Frontal cortex (tissue), 4 donors: ENCODE measurements around the gene CLIC1. TPM values are rescaled to one million over a fixed set of nuclear protein-coding genes. Genes with fewer than 3 reads are reported as not detected.
"Not testable (repeated sequence)": the region's sequence is repeated elsewhere in the genome, so short reads cannot be mapped to it uniquely, and the experiment has no call there.

ENCODE experiments used
- DNase-seq, 2 donors: peaks; one replicate each; pipeline ENCODE4 v3.0.0; 2012; ENCODE audit warnings: low spot score in 2 of 2
- FAIRE-seq: peaks from 2 replicates; lab custom pipeline; 2012; peaks lifted over from hg19 to GRCh38; lab: Jason Lieb, UNC
- total RNA-seq: library from RNA; depleted of rRNA; stranded (reverse); fragments of >200 nt; gene quantifications from one replicate; pipeline ENCODE4 v1.2.3, GENCODE V29; 2014
- donor health status: control.
- donor health status: control.
- donor health status: control.

CLIC1 gene
- total RNA-seq, 1 donor from 2014 or later: 26.1 TPM

DNA sequence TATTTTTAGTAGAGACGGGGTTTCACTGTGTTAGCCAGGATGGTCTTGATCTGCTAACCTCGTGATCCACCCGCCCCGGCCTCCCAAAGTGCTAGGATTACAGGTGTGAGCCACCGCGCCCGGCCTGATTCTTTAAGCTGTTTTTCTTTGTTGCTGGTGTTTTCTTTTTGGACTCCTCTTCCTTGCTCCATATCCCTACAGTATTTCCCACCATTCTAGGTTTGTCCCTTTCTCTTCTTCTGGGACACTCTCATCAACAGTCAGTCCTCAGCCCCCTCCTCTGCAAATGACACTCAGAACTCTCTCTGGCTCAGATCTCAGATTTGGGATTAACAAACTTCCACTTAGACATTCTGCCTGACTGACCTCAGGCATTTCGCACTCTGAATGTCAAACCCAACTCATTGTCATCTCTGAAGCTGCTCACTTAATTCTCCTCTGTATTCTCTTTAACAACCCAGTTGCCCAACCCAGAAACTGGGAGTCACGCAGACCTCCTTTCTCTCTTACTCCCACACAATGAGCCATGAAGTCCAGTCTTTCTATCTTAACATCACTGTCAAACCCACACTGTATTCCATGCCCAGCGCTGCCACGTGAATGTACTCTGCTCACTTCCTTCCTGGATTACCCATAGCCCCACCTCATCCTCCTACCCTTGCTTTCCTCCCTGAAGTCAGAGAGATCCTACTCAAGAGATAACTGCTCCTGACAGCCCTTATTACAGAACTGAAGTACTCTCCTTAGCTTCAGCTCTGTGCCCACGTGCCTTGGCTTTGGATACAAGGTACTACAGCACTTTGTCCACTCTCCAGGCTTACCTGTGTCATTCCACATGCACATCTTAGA lies 10.6 kb downstream of the CLIC1 start:
- DNase-seq (no peak), FAIRE-seq (no peak)

GRCh38 chr6:31723980-31724691 lies 12.2 kb downstream of the CLIC1 start:
- no peak for FAIRE-seq
- no peak for DNase-seq

DNA sequence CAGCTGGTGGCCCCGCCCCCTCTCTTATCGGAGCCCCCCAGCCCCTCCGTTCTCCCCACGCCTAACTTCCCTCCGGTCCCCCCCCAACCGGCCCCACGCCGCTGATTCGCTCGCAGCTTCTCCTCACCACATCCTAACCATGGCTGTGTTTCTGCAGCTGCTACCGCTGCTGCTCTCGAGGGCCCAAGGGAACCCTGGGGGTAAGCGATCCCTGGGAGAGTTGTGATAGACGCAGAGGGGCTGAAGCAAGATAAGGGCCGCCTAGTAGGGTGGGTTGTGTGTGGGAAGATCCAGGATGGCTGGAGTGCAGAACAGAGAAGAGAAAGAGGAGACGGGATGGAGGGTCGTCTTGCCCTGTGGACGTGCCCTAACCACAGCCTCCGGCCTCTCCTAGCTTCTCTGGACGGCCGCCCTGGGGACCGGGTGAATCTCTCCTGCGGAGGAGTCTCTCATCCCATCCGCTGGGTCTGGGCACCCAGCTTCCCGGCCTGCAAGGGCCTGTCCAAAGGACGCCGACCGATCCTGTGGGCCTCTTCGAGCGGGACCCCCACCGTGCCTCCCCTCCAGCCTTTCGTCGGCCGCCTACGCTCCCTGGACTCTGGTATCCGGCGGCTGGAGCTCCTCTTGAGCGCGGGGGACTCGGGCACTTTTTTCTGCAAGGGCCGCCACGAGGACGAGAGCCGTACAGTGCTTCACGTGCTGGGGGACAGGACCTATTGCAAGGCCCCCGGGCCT lies 12.9 kb downstream of the CLIC1 start, which contains the start of gene MPIG6B:
MPIG6B (plus strand) TSS at position 129 of the 735 bp plus-strand sequence; CDS start at position 140, 11 bp downstream.
- FAIRE-seq: no peak

DNA sequence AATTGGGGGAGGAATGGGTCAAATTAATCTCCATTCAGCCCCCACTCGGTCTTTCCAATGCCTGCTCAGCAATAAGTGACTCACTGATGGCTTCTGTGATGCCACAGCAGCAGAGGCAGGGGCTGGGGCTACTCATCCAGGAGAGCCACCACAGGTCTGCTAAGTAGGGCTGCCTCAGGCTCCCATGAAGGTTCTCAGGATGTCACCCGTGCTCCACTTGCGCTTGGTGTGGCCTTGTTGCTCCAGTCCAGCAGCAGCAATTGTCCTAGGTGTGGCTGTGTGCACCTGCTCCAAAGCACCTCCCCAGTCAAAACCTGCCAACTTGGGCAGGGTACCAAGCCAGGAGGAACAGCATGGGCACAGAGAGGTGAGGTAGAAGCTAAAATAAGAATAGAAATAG lies 14.2 kb downstream of the CLIC1 start:
- no peak for FAIRE-seq
- no peak for DNase-seq

More for the DNA sequence above, 12.9 kb downstream of the CLIC1 start, which contains the start of gene MPIG6B:
- no peak for DNase-seq

- no peak for FAIRE-seq
- DNase-seq: no peak
Observed at GRCh38 chr6:31721351-31722020, 14.8 kb downstream of the CLIC1 start, which contains the start of gene LY6G6C. Gene LY6G6C, minus strand, starts transcription at chr6:31721746. Its CDS starts 67 bp downstream, at chr6:31721679.

DNA sequence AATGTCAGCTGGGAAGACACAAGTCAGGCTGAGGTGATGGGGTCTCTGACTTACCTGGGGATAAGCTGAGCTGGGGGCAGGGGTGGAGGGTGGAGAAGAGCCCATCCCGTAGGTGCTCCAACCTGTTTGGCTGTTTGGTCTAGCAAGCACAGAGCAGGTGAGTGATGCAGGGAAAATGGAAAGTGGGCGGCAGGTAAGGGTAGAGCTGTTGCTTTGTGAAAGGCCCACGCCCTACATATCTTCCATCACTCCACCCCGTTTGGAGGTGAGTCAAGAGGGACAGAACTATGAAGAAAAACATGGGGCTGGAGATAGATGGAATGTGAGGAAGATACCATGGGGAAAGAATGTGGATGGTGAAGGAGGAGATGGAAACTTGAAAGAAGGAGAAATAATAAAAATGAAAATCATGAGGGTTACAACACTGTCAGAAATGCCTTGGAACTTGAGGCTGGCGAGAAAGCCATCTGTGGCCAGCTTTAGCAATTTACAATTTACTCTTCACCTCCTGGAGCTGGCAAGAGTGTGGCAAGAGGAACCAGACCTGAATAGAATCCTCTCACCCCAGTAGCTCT lies 16.0 kb downstream of the CLIC1 start:
- FAIRE-seq: no peak

GRCh38 chr6:31719001-31719400 lies 17.3 kb downstream of the CLIC1 start:
- no peak for FAIRE-seq
- no peak for DNase-seq

More for the DNA sequence above, 16.0 kb downstream of the CLIC1 start:
- no peak for DNase-seq

DNA sequence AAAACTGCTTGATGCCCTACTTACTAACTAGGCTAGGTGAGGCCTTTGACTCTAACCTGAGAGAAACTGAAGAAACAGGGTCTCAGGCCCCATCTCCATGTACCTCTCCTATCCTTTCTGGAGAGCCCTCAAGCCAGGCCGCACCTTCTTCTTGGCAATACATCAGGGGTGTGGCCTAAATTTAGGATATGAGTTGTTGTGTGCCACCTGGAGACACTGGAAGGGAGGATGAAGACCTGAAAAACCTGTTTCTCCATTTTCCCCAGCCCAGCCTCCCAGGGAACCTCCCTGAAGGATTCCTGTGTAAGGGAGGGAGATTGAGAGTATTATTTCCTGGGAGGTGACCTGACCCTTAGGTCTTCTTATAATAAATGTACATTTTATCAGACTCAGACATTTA lies 18.1 kb downstream of the CLIC1 start:
- FAIRE-seq: no peak
- DNase-seq: no peak

DNA sequence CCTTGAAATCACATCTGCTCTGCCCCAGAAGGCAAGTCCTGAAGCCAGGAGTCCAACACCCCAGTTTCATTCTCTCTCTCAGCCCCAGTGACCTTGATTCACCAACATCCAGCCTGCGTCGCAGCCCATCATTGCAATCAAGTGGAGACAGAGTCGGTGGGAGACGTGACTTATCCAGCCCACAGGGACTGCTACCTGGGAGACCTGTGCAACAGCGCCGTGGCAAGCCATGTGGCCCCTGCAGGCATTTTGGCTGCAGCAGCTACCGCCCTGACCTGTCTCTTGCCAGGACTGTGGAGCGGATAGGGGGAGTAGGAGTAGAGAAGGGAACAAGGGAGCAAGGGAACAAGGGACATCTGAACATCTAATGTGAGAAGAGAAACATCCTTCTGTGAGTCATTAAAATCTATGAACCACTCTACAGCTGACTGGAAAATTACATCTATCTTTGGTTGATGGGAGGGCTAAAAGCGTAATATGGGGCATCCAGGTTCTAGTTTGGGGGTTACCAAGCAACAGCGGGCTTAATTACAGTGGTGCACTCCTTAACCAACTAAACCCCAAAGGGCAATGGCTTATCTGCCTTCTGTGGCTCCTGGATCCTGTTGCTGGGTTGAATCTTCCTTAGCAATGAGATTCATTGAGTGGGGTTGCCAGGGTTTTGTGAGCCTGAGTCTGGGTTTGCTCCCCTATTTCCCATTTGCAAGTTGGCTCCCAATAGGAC lies 18.7 kb downstream of the CLIC1 start:
- no peak for FAIRE-seq

DNA sequence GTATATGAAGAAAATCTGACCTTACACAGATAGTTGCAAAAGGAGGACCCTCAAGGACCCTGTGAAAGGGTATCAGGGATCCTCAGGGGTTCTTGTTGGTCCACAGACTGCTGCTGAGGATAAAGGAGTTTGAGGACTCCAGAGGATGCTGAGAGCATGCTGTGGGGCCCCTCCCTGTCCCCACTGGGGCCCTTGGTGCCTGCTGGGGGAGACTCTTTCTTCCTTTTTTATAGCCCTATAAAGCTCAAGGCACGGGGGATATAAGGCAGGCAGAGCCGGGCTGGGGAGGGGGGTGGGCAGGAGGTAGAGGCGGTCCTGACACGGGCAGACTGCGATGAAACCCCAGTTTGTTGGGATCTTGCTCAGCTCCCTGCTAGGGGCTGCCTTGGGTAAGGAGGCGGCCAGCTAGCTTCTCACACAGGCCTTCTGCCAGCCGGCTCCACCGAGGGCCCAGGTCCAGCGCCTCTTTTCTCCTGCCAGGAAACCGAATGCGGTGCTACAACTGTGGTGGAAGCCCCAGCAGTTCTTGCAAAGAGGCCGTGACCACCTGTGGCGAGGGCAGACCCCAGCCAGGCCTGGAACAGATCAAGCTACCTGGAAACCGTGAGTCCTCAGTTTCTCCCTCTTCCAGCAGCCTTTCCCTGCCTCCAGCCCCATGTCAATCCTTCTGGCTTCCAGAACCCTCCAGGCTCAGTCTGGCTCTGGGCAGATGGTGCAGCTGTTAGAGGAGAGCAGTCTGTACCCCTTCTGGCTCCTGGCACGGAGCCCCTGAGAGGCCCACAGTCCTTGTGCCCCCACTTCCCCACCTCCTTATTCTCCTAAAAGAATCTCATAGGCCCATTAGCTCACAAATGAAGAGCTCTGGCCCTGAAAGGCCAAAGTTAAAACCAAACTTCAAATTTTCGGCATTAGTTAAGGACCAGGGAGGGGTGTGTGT lies 21.0 kb downstream of the CLIC1 start, which contains the start of gene LY6G6D:
LY6G6D (plus strand) TSS at position 327 of the 937 bp plus-strand sequence; CDS start at position 335, 8 bp downstream.
- FAIRE-seq: no peak
- no peak for DNase-seq

More for the DNA sequence above, 18.7 kb downstream of the CLIC1 start:
- no peak for DNase-seq

- DNase-seq (no peak), FAIRE-seq (no peak)
Observed at GRCh38 chr6:31713991-31714684, 22.2 kb downstream of the CLIC1 start.

DNA sequence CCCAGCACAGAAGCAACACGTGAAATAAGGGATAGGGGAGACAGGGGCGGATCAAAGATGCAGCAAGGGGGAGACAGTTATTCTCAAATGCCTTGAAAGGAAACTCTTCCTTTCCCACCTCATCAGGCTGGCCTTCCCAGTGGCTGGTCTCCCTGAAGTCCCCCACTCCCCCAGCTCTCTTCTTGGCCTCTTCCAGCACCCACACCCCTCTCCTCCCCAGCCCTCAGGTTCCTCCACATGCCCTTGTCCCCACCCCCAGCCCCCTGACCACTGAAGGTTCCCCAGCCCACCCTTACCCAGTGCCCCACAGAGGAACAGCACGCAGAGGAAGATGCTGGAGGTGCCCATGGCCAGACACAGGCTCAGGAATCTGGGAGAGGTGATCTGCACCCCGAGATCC lies 22.9 kb downstream of the CLIC1 start:
- no peak for DNase-seq
- FAIRE-seq: no peak

DNA sequence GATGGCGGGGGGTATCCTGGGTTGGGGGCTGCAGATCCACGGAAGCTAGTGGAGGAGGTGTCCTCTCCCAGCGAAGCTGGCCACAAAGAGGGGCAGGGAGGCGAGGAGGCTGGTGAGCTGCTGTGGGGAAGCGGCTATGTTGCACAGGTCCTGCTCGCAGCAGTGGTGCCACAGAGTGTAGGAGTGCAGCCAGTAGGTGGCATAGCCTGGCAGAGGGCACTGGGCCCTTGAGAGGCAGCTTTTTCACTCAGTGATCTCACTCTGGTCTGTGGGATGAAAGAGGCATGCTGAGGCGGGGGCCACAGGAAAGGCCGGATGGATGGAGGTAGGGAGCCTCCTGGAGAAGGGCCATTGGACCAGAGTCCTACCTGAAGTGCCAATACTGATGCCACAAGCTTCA lies 24.0 kb downstream of the CLIC1 start:
- FAIRE-seq (no peak), DNase-seq (no peak)

DNA sequence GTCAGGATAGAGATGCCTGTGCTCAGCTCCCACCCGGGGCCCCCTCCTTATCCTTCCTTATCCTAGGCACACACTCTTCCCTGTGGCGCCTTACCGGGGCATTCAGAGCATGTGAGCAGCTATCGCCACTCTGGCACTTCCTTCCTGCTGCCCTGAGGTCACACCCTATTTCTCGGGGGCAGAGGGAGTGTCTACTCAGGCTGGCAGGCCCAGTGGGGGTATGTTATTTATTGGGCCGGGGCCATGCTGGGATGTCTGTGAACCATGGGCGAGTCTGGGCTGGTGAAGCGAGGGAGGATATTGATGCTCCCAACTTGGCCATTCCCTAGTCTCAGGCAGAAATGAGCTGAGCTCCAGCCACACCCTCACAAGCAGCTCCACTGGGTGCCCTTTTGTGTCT lies 25.1 kb downstream of the CLIC1 start:
- no peak for FAIRE-seq
- no peak for DNase-seq

- DNase-seq (no peak), FAIRE-seq (no peak)
Observed at GRCh38 chr6:31710523-31711219, 25.7 kb downstream of the CLIC1 start.

DNA sequence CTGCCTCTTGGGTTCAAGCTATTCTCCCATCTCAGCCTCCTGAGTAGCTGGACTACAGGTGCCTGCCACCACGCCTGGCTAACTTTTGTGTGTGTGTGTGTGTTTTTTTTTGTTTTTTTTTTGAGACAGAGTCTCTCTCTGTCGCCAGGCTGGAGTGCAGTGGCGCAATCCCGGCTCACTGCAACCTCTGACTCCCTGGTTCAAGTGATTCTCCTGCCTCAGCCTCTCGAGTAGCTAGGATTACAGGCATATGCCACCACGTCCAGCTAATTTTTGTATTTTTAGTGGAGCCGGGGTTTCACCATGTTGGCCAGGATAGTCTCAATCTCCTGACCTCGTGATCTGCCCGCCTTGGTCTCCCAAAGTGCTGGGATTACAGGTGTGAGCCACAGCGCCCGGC lies 27.2 kb downstream of the CLIC1 start:
- not testable (repeated sequence) for DNase-seq, FAIRE-seq
